SK-N-SH (cell line): ENCODE data around the gene ATF4. TPM values are rescaled to one million over a fixed set of nuclear protein-coding genes. Genes with fewer than 3 reads are reported as not detected.

Experiments used
- CTCF ChIA-PET: fragments of 300-600, 350-600 bp; formaldehyde crosslinking; extraction: SDS; loops from one replicate; lab custom pipeline; 2021; lab: Yijun Ruan, JAX
- POLR2A ChIA-PET: fragments of 350-600 bp; sonication (Branson Sonifier 250); formaldehyde crosslinking; extraction: SDS; loops from one replicate; lab custom pipeline; 2020; ENCODE audit warnings: antibody characterized with exemption, inconsistent platforms; lab: Yijun Ruan, JAX
- DNase-seq: peaks from one replicate; pipeline ENCODE4 v3.0.0; 2012
- H2AFZ ChIP-seq: fragments of 200-600 bp; sonication (generic); 2 replicates; pipeline ENCODE4 v1.8.1; 2016; ENCODE audit warnings: antibody characterized with exemption, mild to moderate bottlenecking, low read depth
- H3F3A ChIP-seq: fragments of 200-600 bp; sonication (generic); replicated peaks from 2 replicates; pipeline ENCODE3; 2016; ENCODE audit warnings: antibody characterized with exemption, mild to moderate bottlenecking; ENCODE audit not compliant: insufficient read depth
- H3K27ac ChIP-seq, 2 experiments: fragments of 200-500 bp in 1 of 2; fragments of 200-600 bp in 1 of 2; sonication (Bioruptor generic) in 1 of 2; sonication (generic), shearing (Covaris generic) in 1 of 2; 2 replicates each; pipeline versions ENCODE4 v1.5.1 to v1.6.1; 2014 to 2016; ENCODE audit warnings: low read depth in 2 of 2, inconsistent platforms in 1 of 2, low read length in 1 of 2, mild to moderate bottlenecking in 1 of 2, mixed read lengths in 1 of 2
- H3K27me3 ChIP-seq: fragments of 200-600 bp; sonication (generic), shearing (Covaris generic); 2 replicates; pipeline ENCODE4 v1.6.1; 2016; ENCODE audit warnings: mixed run types; ENCODE audit not compliant: insufficient read depth
- H3K36me3 ChIP-seq, 2 experiments: fragments of 200-500 bp in 1 of 2; fragments of 200-600 bp in 1 of 2; sonication (Bioruptor generic) in 1 of 2; sonication (generic) in 1 of 2; replicated peaks in 1 of 2; 2 replicates each; pipeline versions ENCODE3 to v1.5.1; 2014 to 2016; ENCODE audit warnings: low read length in 1 of 2, mild to moderate bottlenecking in 1 of 2; ENCODE audit not compliant: insufficient read depth in 2 of 2, control insufficient read depth in 1 of 2
- H3K4me1 ChIP-seq, 2 experiments: fragments of 200-500 bp in 1 of 2; fragments of 200-600 bp in 1 of 2; sonication (Bioruptor generic) in 1 of 2; sonication (generic), shearing (Covaris generic) in 1 of 2; 2 replicates each; pipeline versions ENCODE4 v1.5.1 to v1.6.1; 2014 to 2016; ENCODE audit warnings: low read depth in 1 of 2, low read length in 1 of 2, mixed run types in 1 of 2; ENCODE audit not compliant: insufficient read depth in 2 of 2, control insufficient read depth in 1 of 2
- H3K4me2 ChIP-seq: fragments of 200-600 bp; sonication (generic), shearing (Covaris generic); 2 replicates; pipeline ENCODE4 v1.6.1; 2017; ENCODE audit warnings: mixed run types
- H3K4me3 ChIP-seq, 2 experiments: fragments of 200-500 bp in 1 of 2; fragments of 200-600 bp in 1 of 2; sonication (Bioruptor generic) in 1 of 2; sonication (generic), shearing (Covaris generic) in 1 of 2; 2 replicates each; pipeline versions ENCODE4 v1.5.1 to v1.8.1; 2014 to 2016; ENCODE audit warnings: low read depth in 2 of 2, inconsistent platforms in 1 of 2, low read length in 1 of 2, mild to moderate bottlenecking in 1 of 2, mixed read lengths in 1 of 2, moderate library complexity in 1 of 2
- H3K79me2 ChIP-seq: fragments of 200-600 bp; sonication (generic); 2 replicates; pipeline ENCODE4 v1.8.1; 2017; ENCODE audit warnings: mild to moderate bottlenecking; ENCODE audit not compliant: insufficient read depth
- H3K9ac ChIP-seq: fragments of 200-600 bp; sonication (generic); 2 replicates; pipeline ENCODE4 v1.6.1; 2017; ENCODE audit warnings: mixed run types
- H3K9me2 ChIP-seq: fragments of 200-600 bp; sonication (generic); 2 replicates; pipeline ENCODE4 v1.6.1; 2017; ENCODE audit warnings: mixed run types
- H3K9me3 ChIP-seq: fragments of 200-600 bp; sonication (generic); 2 replicates; pipeline ENCODE4 v1.6.1; 2017; ENCODE audit warnings: mixed run types, mild to moderate bottlenecking, moderate library complexity
- H4K20me1 ChIP-seq: fragments of 200-600 bp; sonication (generic); 2 replicates; pipeline ENCODE4 v1.6.1; 2017; ENCODE audit warnings: mild to moderate bottlenecking, mixed run types; ENCODE audit not compliant: insufficient read depth
- EZH2phosphoT487 ChIP-seq: fragments of 200-600 bp; sonication (generic); IDR thresholded peaks from 2 replicates; pipeline ENCODE4 v1.6.1; 2017; ENCODE audit warnings: low read depth, mixed run types, mild to moderate bottlenecking, antibody characterized with exemption, moderate library complexity, borderline replicate concordance
- FOXM1 ChIP-seq: IDR thresholded peaks from 2 replicates; pipeline ENCODE4 v1.4.0; 2012; ENCODE audit warnings: low read depth, mild to moderate bottlenecking
- GABPA ChIP-seq: IDR thresholded peaks from 2 replicates; pipeline ENCODE4 v1.4.0; 2012; ENCODE audit warnings: low read depth, mild to moderate bottlenecking
- GATA2 ChIP-seq: sonication (generic); formaldehyde crosslinking; IDR thresholded peaks from 2 replicates; pipeline ENCODE4 v1.5.0; 2020; ENCODE audit warnings: mild to moderate bottlenecking, missing genetic modification reagents
- MEF2A ChIP-seq: IDR thresholded peaks from 2 replicates; pipeline ENCODE4 v1.4.0; 2012; ENCODE audit warnings: low read depth, borderline replicate concordance
- MXI1 ChIP-seq: IDR thresholded peaks from 2 replicates; pipeline ENCODE4 v1.6.1; 2012; ENCODE audit warnings: mild to moderate bottlenecking, low read depth, low read length, improper control_type of control experiment
- NFIC ChIP-seq: IDR thresholded peaks from 2 replicates; pipeline ENCODE4 v1.4.0; 2012; ENCODE audit warnings: borderline replicate concordance
- NRF1 ChIP-seq: IDR thresholded peaks from 2 replicates; pipeline ENCODE4 v1.6.1; 2012; ENCODE audit warnings: low read depth, mild to moderate bottlenecking, low read length
- POLR2AphosphoS5 ChIP-seq: IDR thresholded peaks from 2 replicates; pipeline ENCODE4 v1.6.1; 2012; ENCODE audit warnings: low read depth, low read length
- RAD21 ChIP-seq: IDR thresholded peaks from 2 replicates; pipeline ENCODE4 v1.6.1; 2012; ENCODE audit warnings: mild to moderate bottlenecking, low read length
- RCOR1 ChIP-seq: fragments of 150-350 bp; IDR thresholded peaks from 2 replicates; pipeline ENCODE4 v1.6.1; 2017; ENCODE audit warnings: antibody characterized with exemption, low read length
- RXRA ChIP-seq: IDR thresholded peaks from 2 replicates; pipeline ENCODE4 v1.4.0; 2012; ENCODE audit warnings: low read depth, mild to moderate bottlenecking, borderline replicate concordance
- SMC3 ChIP-seq: IDR thresholded peaks from 2 replicates; pipeline ENCODE4 v1.6.1; 2012; ENCODE audit warnings: low read depth, low read length, improper control_type of control experiment
- TCF12 ChIP-seq: IDR thresholded peaks from 2 replicates; pipeline ENCODE4 v1.4.0; 2012
- TEAD4 ChIP-seq: IDR thresholded peaks from 2 replicates; pipeline ENCODE4 v1.4.0; 2012; ENCODE audit warnings: mild to moderate bottlenecking, borderline replicate concordance; ENCODE audit not compliant: insufficient read depth
- YY1 ChIP-seq: IDR thresholded peaks from 2 replicates; pipeline ENCODE4 v1.4.0; 2012; ENCODE audit warnings: low read depth, mild to moderate bottlenecking
- WGBS: methylation state at CpG from one replicate; pipeline ENCODE4 v1.1.6; 2017; ENCODE audit warnings: low lambda C conversion rate; 5-methylcytosine and 5-hydroxymethylcytosine counted together
- polyA plus RNA-seq, 3 experiments: library from polyadenylated mRNA; depleted of rRNA; stranded (reverse); fragments of >200 nt; gene quantifications; 2 replicates each; pipeline ENCODE4 v1.2.3, GENCODE V29; 2012
- TF ChIP-seq, protein P1 (sequence below): IDR thresholded peaks from 2 replicates; pipeline ENCODE4 v1.4.0; 2012; ENCODE audit warnings: low read depth
- TF ChIP-seq, protein P2 (sequence below): fragments of 200-600 bp; sonication (generic); IDR thresholded peaks from 2 replicates; pipeline ENCODE4 v1.6.1; 2017; ENCODE audit warnings: antibody characterized with exemption, mild to moderate bottlenecking, moderate library complexity
- TF ChIP-seq, protein P3 (sequence below): IDR thresholded peaks from 2 replicates; pipeline ENCODE4 v1.4.0; 2012; ENCODE audit warnings: low read depth, borderline replicate concordance

The ATF4 gene
- polyA plus RNA-seq, 1 of the 3 experiments (the other 2 are of a cell fraction): 375 TPM

DNA sequence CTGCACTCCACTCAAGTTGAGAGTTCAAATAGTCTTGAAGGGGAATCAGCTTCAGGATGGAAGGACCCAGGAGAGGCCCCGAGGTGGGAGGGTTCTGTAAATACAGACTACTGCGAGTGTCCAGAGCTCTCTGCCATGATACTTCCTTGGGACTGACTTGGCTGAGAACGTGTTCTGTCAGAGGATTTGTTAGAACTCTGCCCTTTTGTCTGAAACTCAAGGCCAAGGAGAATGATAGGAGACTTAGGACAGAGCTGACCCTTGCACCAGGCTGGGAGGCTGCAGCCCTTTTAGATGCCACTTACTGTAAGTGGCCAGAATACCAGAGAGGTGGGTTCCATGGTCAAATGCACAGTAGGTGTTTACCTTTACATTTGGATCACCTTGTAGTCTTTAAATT, 2.9 kb upstream of the ATF4 start (continued):
- TF ChIP-seq RAD21 (no peak), EZH2phosphoT487 (no peak), GABPA (no peak)
- TF ChIP-seq, all 33 proteins: peak for 0

DNA sequence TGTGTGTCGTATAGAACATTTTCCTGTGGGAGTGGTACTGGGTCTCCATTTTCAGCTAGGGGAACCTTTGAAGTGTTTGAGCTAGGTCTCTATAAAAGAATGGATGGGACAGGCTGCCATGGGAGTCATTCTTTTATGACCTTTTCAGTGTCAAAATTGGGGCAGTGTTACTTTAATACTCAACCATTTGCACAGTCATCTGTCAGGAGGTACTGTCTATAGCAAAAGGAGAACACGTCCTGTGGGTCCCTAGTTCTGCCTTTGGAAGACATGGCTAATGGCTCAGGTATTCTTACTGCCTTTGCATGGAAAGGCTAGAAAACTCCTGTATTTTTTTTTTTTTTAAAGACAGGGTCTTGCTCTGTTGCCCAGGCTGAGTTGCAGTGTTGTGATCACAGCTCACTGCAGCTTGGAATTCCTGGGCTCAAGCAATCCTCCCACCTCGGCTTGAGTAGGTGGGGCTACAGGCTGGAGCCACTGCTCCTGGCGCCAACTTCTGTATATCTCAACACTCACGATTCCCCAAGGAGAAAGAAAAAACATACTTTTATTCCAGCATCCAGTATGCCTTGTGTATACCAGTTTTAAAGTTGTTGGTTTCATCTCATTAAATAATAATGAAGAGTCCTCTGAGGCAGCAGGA, 2.1 kb upstream of the ATF4 start:
- peak overlapping the region in 1 of 2 experiments; percentile 92; a peak in 2 of 4 replicates for H3K27ac ChIP-seq
- DNase-seq: no peak

More for the DNA sequence above, 2.1 kb upstream of the ATF4 start:
- Histone ChIP-seq H3K4me3 (no peak overlapping the region), H3K9me2 (no peaks in the 10 kb centered on the region), H3F3A (peaks cover 21% of the 10 kb centered on the region), H3K4me1 (peaks cover 8 to 16% of the 10 kb centered on the region in 2 experiments; a peak in 2 of 4 replicates), H4K20me1 (peaks cover 24% of the 10 kb centered on the region), H3K36me3 (peaks cover 16 to 44% of the 10 kb centered on the region in 2 experiments), H3K27me3 (no peaks in the 10 kb centered on the region), H2AFZ (no peak overlapping the region), H3K79me2 (peaks cover 44% of the 10 kb centered on the region), H3K9ac (no peak overlapping the region), H3K9me3 (no peaks in the 10 kb centered on the region), H3K4me2 (peak overlapping the region; percentile 76; the same call in 1 of the 2 replicates)
- TF ChIP-seq, protein P1, sequence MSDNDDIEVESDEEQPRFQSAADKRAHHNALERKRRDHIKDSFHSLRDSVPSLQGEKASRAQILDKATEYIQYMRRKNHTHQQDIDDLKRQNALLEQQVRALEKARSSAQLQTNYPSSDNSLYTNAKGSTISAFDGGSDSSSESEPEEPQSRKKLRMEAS: no peak
- TF ChIP-seq TCF12: no peak
- TF ChIP-seq RXRA: no peak
- no peak for TF ChIP-seq GATA2 (CRISPR knock-in tag)
- TF ChIP-seq MEF2A: no peak
- no peak for TF ChIP-seq MXI1
- no peak for TF ChIP-seq NFIC
- TF ChIP-seq YY1: no peak
- TF ChIP-seq RCOR1: no peak
- TF ChIP-seq FOXM1: no peak
- TF ChIP-seq, protein P2, sequence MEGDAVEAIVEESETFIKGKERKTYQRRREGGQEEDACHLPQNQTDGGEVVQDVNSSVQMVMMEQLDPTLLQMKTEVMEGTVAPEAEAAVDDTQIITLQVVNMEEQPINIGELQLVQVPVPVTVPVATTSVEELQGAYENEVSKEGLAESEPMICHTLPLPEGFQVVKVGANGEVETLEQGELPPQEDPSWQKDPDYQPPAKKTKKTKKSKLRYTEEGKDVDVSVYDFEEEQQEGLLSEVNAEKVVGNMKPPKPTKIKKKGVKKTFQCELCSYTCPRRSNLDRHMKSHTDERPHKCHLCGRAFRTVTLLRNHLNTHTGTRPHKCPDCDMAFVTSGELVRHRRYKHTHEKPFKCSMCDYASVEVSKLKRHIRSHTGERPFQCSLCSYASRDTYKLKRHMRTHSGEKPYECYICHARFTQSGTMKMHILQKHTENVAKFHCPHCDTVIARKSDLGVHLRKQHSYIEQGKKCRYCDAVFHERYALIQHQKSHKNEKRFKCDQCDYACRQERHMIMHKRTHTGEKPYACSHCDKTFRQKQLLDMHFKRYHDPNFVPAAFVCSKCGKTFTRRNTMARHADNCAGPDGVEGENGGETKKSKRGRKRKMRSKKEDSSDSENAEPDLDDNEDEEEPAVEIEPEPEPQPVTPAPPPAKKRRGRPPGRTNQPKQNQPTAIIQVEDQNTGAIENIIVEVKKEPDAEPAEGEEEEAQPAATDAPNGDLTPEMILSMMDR: no peak
- TF ChIP-seq NRF1: no peak
- no peak for TF ChIP-seq SMC3
- TF ChIP-seq, protein P3, sequence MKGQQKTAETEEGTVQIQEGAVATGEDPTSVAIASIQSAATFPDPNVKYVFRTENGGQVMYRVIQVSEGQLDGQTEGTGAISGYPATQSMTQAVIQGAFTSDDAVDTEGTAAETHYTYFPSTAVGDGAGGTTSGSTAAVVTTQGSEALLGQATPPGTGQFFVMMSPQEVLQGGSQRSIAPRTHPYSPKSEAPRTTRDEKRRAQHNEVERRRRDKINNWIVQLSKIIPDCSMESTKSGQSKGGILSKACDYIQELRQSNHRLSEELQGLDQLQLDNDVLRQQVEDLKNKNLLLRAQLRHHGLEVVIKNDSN: no peak
- TF ChIP-seq POLR2AphosphoS5: no peak
- TF ChIP-seq TEAD4: no peak
- 66% methylated on average over 5 of the region's 5 CpGs for WGBS
- ChIA-PET CTCF (interaction anchor here (1.4 to 3.0 kb wide), 4 partner anchors 8 to 26 kb away, joined by 3 to 18 read pairs (median 6); no protein-coding TSS in a partner anchor), POLR2A (interaction anchor here (0.6 to 1.5 kb wide), 2 partner anchors 16 to 343 kb away, joined by 3 to 5 read pairs; partner anchors contain the start of gene MIEF1)
